ENCODE results near the gene ARRDC4.

Gene ARRDC4, protein sequence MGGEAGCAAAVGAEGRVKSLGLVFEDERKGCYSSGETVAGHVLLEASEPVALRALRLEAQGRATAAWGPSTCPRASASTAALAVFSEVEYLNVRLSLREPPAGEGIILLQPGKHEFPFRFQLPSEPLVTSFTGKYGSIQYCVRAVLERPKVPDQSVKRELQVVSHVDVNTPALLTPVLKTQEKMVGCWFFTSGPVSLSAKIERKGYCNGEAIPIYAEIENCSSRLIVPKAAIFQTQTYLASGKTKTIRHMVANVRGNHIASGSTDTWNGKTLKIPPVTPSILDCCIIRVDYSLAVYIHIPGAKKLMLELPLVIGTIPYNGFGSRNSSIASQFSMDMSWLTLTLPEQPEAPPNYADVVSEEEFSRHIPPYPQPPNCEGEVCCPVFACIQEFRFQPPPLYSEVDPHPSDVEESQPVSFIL

DNA sequence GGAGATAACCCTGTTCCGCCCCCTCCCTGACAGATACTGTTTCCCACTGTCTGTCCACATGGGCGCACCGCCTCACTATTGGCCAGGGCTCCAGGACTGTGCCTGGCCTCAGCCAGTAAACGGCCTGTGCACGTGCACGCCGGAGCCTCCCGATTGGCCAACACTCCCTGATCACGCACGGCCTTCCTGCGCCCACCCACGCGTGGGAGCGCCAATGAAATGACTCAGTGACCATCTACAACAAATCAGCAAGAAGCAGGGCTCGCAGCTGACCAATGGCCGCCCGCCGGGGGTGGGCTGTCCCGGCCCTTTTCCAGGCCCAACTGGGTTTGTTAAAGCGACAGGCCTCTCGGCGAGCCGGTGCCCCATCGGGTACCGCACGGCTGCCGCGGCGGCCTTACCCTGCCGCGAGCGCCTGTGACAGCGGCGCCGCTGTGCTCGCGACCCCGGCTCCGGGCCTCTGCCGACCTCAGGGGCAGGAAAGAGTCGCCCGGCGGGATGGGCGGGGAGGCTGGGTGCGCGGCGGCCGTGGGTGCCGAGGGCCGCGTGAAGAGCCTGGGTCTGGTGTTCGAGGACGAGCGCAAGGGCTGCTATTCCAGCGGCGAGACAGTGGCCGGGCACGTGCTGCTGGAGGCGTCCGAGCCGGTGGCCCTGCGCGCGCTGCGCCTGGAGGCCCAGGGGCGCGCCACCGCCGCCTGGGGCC lies at the start of gene ARRDC4:
Gene ARRDC4, plus strand, starts transcription at position 340 of the 703 bp plus-strand sequence. Its CDS starts 159 bp downstream, at position 499.
- DNase-seq: peak; percentile 97

- DNase-seq: no peak
Observed at GRCh38 chr15:97914711-97915110, 45.8 kb upstream of the ARRDC4 start.

GRCh38 chr15:97915261-97915660 lies 45.2 kb upstream of the ARRDC4 start:
- no peak for DNase-seq

DNA sequence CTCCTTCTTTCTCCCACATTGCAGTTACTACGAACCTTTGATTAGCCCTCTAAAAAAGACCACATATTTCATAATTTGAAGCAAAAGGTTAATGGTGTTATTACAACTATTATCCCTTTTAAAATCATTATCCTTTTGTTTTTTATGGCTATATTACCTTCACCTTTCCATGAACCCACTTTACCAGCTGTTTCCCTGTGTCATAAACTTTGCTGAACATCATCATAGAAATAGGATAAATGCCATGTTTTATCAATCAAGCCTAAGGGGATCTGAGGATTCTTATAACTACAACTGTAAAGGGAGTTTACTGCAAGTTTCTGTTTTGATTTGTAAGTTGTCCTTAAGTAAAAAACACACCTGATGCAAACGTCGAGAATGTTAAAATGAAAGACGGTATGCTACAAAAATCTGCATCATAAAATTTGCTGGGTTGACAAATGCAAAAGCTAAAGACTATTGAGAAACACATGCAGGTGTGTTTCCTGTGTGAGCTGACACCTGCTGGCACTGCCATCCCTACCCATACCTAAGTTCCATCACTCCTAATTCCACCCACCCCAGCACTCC lies 39.1 kb upstream of the ARRDC4 start:
- DNase-seq: no peak

- no peak for DNase-seq
Observed at GRCh38 chr15:97929456-97930229, 30.9 kb upstream of the ARRDC4 start.

DNA sequence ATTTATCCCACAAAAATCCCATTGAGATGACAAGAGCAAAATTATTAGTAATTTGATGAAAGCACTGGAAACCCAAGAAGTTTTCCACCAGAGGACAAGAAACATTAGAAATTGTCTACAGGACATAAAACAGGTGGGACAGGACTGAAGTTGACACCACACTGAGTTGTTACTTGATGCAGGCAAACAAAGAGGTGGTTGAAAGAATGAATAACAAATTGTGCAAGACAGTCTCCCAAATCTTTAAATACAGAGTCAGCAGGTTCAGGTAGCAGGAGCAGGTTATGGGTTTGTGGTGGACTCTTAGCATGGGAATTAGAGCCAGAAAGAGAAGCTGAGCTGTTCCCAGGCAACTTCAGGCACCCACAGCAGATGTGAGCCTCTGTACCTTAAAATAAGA lies 30.3 kb upstream of the ARRDC4 start:
- no peak for DNase-seq

- DNase-seq: no peak
Observed at GRCh38 chr15:97931314-97931713, 29.2 kb upstream of the ARRDC4 start.

GRCh38 chr15:97933589-97933988 lies 26.9 kb upstream of the ARRDC4 start:
- DNase-seq: no peak

DNA sequence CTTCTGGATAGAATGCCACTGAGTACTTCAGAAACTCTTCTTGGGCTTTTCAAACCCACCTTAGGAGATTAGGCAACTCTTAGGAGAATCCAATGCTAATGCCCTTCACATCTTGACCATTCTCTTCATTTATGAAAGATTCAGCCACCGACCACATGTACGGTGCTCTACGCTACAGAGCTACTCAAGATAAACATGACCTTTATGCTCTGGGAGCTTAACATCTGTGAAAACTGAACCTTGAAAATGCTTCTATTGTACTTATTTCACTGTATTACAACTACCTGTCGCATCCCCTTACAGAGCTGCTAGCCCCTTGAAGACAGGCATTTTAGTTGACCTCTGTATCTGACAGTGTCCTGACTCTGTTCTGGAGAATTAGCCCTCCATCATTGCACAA lies 19.5 kb upstream of the ARRDC4 start:
- DNase-seq: no peak

DNA sequence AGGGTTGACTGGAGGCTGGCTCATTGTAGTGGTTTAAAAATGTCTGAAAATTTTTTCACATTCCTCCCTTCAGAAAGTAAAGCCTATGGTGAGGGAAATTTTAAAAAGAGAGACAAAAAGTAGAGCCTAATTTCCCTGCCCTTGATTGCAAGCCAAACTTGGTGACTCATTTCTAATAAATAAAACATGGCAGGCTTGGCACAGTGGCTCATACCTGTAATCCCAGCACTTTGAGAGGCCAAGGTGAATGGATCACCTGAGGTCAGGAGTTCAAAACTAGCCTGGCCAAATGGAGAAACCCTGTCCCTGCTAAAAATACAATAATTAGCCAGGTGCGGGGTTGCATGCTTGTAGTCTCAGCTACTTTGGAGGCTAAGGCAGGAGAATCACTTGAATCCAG lies 18.9 kb upstream of the ARRDC4 start:
- no peak for DNase-seq

DNA sequence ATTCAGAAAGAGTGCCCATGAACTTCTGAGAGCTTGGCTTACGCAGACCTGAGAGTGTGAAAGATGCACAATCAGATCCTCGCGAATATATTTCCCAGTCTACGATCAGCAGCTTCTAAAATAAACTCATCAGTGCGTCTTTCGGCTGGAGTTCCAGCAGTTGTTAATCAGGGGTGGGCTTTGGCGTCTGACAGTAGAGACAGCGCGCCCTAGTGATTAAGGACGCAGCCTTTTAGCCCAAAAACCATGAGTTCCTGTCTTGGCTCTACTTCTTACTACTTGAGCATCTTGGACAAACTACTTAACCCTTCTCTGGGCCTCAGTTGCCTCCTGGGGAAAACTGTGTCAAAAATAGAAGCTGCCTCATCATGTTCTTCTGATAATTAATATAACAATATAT lies 15.8 kb upstream of the ARRDC4 start:
- DNase-seq: no peak

DNA sequence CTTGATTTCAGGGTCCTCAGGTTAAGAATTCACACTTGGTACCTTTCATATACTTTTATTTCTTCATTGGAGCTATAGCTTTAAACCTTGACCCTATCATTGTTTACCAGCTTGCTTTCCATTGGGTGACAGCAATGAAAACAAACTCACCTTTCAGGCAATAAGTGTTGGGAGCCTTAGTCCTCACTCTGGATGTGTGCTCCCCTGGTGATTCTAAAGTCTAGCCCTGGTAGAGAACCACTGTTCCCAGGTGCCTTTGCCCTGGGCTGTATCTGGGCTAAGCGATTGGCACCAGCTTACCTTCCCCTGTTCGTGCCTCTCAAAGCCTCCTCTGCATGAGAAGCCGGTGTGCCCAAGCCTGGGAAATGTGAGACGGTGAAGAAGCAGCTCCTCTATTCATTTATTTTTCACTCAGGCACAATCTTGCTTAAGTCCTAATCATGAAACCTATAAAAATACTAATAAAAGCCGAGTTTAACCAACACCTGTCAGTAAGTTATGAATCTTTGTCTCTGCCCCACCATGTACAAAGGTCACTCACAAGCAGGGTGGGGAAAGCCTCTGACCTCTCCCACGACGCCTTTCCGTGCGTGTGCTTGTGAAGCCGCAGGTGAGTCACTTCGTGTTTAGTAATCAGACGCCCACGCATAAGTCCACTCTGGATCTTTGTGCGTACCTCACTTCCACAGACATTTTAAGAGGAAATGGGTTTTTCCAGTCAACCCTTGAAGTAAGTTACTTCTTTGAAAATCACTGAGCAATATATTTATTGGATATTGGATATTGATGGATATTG lies 12.8 kb upstream of the ARRDC4 start:
- DNase-seq: no peak

DNA sequence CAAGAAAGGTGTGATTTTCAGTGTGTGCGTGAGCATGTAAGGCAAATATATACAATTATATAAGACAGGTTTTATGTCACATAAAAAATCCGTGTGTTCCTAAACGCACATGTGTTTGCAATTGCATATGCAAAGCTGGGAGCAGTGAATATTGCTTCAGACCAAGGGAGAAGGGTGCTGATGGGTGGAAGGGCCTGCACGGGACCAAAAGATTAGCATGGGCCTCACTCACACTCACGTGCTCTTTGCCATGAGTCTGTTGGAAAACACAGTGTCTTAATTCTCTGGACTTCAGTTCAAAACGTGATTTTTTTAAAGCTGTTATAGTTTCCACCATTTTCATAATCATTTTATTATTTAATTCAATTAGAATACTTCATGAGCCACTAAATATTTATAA lies 7.2 kb upstream of the ARRDC4 start:
- no peak for DNase-seq

- no peak for DNase-seq
Observed at GRCh38 chr15:97953748-97954147, 6.8 kb upstream of the ARRDC4 start.

DNA sequence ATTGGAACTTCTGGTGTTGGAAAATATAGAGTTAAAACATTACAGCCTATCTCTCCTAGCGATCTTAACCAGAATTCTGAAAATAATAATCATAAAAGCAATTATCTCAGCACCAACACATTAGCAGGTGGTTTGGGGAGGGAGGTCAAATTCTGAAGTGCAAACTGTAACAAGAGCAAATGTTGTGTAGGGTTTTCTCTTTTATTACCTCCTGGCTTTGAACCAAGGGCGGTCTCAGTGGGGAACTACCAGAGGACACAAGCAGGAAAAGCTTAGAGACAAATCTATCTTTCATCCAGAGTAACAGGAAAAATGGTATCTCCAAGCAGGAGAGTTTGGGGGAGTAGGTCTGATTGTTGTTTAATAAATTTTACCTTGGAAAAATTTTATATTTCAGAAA lies 5.5 kb upstream of the ARRDC4 start:
- no peak for DNase-seq

DNA sequence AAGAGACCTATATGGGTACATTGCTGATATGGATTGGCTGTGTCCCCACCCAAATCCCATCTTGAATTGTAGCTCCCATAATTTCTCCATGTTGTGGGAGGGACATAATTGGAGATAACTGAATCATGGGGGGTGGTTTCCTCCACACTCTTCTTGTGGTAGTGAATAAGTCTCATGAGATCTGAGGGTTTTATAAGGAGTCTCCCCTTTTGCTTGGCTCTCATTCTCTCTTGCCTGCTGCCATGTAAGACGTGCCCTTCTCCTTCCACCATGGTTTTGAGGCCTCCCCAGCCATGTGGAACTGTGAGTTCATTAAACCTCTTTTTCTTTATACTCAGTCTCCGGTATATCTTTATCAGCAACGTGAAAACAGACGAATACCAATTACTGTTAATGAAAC lies 5.0 kb upstream of the ARRDC4 start:
- no peak for DNase-seq

DNA sequence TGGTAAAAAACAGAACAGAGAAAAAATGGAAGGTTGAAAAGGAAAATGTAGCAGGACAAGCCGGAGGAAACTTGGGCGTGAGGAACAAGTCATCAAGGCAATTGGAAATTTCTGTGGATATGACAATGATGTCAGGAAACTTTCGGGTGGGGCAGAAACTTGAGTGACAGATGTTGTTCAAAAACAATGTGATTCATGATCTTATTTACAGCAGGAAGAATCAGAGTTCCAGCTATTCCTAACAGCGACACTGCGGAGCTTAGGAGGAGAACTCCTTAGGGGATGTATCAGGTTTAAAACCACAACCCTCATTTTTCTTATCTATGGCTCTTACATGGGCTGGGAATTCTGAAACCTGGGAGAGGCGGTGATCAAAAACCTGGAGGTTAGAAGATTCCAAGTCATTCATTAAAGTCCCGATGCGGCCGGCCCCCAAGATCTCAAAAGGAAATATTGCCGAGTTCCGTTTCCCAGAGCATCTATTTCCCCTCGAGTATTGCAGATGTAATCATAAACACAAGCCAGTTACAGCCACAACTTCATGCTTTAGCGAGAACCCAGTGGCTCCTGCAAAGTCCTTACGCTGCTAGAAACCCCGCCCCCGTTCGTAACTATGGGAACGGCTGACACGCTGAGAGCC lies 659 bp upstream of the ARRDC4 start:
- DNase-seq: no peak

- DNase-seq: peak; percentile 5
Observed at GRCh38 chr15:97961067-97961954, 808 bp downstream of the ARRDC4 start.

DNA sequence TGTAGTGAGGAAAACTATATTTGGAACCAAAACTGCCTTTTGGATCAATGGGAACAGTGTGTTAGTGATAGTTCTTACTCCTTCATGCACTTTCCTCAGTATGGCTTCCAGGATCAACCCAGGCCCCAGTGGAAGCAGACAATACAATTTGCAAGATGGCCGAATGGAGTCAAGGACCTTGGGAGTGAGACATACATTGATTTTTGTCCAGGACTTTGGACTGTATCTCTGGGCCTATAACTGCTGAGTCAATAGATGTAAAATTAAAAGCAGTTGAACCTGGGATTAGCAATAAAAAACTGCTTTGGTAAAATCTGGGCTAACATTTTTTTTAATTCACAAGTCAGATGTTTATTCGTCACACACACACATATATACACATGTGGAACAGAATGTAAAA lies 1.8 kb downstream of the ARRDC4 start:
- no peak for DNase-seq

GRCh38 chr15:97963779-97964178 lies 3.3 kb downstream of the ARRDC4 start:
- DNase-seq: no peak

DNA sequence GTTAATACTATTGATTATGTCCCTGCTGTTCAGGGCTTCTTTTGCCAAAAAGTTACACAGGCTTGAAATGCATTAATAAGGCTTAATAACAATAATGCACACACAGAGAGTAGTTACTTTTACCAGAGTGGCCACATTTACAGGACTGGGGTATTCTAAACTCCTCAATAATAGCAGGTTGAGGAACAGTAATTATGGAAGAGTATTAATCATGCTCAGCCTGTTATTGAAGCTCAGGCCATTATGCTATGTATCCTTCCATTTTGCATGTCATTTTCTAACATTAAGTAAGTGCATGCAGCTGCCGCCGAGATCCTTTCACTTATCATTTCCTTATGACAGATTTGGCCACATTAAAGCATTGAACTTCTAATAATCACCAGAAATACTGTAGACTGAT lies 5.7 kb downstream of the ARRDC4 start:
- DNase-seq: no peak

All from stimulated activated CD4-positive, alpha-beta T cell treated with anti-CD3 and anti-CD28 coated beads, Interleukin-4, amount 100 ng/mL, for 24 hours (primary cell).